Measurements from ENCODE around the gene SLC10A6. TPM values are rescaled to one million over a fixed set of nuclear protein-coding genes. Genes with fewer than 3 reads are reported as not detected.

The SLC10A6 gene
- total and polyA plus RNA-seq, 8 donors = 0.14 to 1.00 (median 0.26) TPM

DNA sequence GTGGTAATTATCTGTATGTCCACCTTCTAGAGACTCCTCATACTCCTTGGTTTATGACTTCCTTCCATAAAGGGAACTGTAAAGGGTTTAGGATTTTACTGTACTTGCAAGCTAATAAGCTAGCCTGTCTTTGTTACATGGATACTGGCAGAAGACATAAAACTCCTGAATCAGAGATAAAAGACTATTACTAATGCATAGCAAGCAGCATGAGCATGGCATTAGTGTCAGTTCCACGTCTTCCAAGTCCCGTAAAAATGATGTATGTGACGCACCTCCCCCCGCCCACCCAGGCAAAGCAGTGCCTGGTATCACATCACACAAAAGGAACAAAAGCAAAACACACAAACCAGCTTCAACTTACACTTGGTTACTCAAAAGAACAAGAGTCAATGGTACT lies 71.0 kb downstream of the SLC10A6 start:
- ATAC-seq = no peak
- no peak for DNase-seq
- no peak for FAIRE-seq

DNA sequence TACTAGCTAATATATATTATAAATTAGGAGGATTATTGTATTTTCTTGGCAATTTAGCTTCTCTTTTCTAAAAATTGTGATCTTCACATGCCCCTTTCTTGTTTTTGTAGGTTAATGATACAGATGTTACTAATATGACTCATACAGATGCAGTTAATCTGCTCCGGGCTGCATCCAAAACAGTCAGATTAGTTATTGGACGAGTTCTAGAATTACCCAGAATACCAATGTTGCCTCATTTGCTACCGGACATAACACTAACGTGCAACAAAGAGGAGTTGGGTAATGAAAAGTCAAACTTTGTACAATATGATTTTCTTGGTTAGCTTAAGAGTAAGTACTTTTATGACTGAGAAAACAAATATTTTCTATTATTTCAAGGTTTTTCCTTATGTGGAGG lies 74.1 kb downstream of the SLC10A6 start:
- 88 to 94% methylated on average over 4 of the region's 4 CpGs for WGBS, 2 donors

More for the DNA sequence above, 71.0 kb downstream of the SLC10A6 start:
- Histone ChIP-seq H3K4me1 (no peaks in the 10 kb centered on the region), H3K27ac (no peak overlapping the region), H3K36me3 (peaks cover 0 to 4% (median 0%) of the 10 kb centered on the region in 3 donors), H3K4me3 (no peak overlapping the region), H3K27me3 (no peaks in the 10 kb centered on the region), H3K9me3 (no peaks in the 10 kb centered on the region)
- TF ChIP-seq, protein P1, sequence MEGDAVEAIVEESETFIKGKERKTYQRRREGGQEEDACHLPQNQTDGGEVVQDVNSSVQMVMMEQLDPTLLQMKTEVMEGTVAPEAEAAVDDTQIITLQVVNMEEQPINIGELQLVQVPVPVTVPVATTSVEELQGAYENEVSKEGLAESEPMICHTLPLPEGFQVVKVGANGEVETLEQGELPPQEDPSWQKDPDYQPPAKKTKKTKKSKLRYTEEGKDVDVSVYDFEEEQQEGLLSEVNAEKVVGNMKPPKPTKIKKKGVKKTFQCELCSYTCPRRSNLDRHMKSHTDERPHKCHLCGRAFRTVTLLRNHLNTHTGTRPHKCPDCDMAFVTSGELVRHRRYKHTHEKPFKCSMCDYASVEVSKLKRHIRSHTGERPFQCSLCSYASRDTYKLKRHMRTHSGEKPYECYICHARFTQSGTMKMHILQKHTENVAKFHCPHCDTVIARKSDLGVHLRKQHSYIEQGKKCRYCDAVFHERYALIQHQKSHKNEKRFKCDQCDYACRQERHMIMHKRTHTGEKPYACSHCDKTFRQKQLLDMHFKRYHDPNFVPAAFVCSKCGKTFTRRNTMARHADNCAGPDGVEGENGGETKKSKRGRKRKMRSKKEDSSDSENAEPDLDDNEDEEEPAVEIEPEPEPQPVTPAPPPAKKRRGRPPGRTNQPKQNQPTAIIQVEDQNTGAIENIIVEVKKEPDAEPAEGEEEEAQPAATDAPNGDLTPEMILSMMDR (IDR thresholded peaks at IDR 0.05) = no peak
- WGBS, 2 donors = 95 to 97% methylated on average over 4 of the region's 4 CpGs
- intact Hi-C loops (cut with DNase I) = no loop called here

More for the DNA sequence above, 74.1 kb downstream of the SLC10A6 start:
- Histone ChIP-seq H3K4me3 (no peak overlapping the region), H3K9me3 (no peaks in the 10 kb centered on the region), H3K27me3 (no peaks in the 10 kb centered on the region), H3K36me3 (peaks cover 0 to 4% (median 0%) of the 10 kb centered on the region in 3 donors), H3K4me1 (no peaks in the 10 kb centered on the region), H3K27ac (no peak overlapping the region)
- TF ChIP-seq, protein P1 (IDR thresholded peaks at IDR 0.05) = no peak
- intact Hi-C loops (cut with DNase I) = no loop called here
- no peak for ATAC-seq
- DNase-seq = no peak
- no peak for FAIRE-seq

Other genes with a start within 250 kb of the SLC10A6 start
- gene C4orf36, start 43.0 kb upstream of the SLC10A6 start, total RNA-seq = under 1 TPM in 5 of 6 donors, not detected in 1; 0.35 to 0.88 (median 0.64) TPM
- gene C4orf36, start 43.0 kb upstream of the SLC10A6 start, polyA plus RNA-seq = under 1 TPM; 0.65 to 0.87 TPM
- 10 to 100 TPM; 35.8 to 62.0 (median 40.9) TPM for gene AFF1, start 85.6 kb upstream of the SLC10A6 start, total RNA-seq
- gene AFF1, start 85.6 kb upstream of the SLC10A6 start, polyA plus RNA-seq = 10 to 100 TPM; 11.8 to 13.0 TPM

All from pancreas (tissue), 10 donors.